ENCODE data around the gene CRX.
"Not testable (repeated sequence)": the region's sequence is repeated elsewhere in the genome, so short reads cannot be mapped to it uniquely, and the experiment has no call there.

Gene CRX

DNA sequence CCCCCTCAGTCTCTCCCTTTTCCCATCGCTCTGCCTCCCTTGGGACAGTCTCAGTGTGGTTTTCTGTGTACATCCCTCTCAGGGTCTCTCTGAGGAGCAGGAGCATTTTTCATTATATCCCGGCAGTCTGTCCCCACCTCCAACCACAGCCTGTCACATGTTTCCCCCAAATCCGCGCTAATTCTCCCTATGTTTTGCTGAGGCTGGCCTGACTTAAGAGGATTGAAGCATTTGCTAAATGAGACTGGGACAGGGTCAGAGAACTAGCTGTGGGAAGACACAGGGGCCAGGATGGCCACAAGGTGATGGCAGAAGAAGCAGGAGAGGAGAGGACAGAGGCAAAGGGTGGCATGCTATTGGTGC lies 22.9 kb upstream of the CRX start:
- Histone ChIP-seq H3K9ac (ENCODE audit: insufficient read length) (no peak overlapping the region), H3K4me3 (no peak overlapping the region), H3K9me3 (ENCODE audit: low read depth, low read length) (no peaks in the 10 kb centered on the region), H3K36me3 (ENCODE audit: insufficient read depth, low read length) (no peaks in the 10 kb centered on the region), H3K27ac (no peak overlapping the region)
- DNase-seq (ENCODE audit: low read depth, low spot score): no peak
- TF ChIP-seq EZH2 (IDR thresholded peaks at IDR 0.05): no peak
- no peak for TF ChIP-seq FOXP2 (optimal IDR thresholded peaks at IDR 0.05; ENCODE audit: control extremely low read depth, extremely low read length, insufficient read depth)
- TF ChIP-seq POLR2AphosphoS5 (IDR thresholded peaks at IDR 0.05; ENCODE audit: borderline replicate concordance, low read depth, low read length): no peak

DNA sequence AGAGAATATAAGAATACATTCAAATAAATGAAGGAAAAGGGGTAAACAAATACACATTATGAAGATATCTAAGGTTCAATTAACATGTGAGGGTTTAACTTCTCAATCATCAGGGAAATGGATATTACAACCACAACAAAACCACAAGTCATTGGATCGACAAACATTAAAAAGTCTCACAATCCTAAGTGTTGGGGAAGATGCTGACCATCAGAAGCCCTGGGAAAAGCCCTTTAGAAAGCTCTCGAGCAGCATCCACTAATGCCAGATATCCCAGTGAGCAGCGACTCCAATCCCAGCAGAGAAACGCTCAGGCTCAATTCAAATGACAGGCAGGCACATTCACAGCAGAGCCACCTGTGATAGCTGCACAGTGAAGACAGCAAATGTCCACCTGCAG lies 20.5 kb upstream of the CRX start:
- Histone ChIP-seq H3K9ac (ENCODE audit: insufficient read length) (no peak overlapping the region), H3K36me3 (ENCODE audit: insufficient read depth, low read length) (no peaks in the 10 kb centered on the region), H3K9me3 (ENCODE audit: low read depth, low read length) (no peaks in the 10 kb centered on the region), H3K27ac (no peak overlapping the region), H3K4me3 (no peak overlapping the region)
- no peak for DNase-seq (ENCODE audit: low read depth, low spot score)
- TF ChIP-seq POLR2AphosphoS5 (IDR thresholded peaks at IDR 0.05; ENCODE audit: borderline replicate concordance, low read depth, low read length): no peak
- TF ChIP-seq FOXP2 (optimal IDR thresholded peaks at IDR 0.05; ENCODE audit: control extremely low read depth, extremely low read length, insufficient read depth): no peak
- no peak for TF ChIP-seq EZH2 (IDR thresholded peaks at IDR 0.05)

DNA sequence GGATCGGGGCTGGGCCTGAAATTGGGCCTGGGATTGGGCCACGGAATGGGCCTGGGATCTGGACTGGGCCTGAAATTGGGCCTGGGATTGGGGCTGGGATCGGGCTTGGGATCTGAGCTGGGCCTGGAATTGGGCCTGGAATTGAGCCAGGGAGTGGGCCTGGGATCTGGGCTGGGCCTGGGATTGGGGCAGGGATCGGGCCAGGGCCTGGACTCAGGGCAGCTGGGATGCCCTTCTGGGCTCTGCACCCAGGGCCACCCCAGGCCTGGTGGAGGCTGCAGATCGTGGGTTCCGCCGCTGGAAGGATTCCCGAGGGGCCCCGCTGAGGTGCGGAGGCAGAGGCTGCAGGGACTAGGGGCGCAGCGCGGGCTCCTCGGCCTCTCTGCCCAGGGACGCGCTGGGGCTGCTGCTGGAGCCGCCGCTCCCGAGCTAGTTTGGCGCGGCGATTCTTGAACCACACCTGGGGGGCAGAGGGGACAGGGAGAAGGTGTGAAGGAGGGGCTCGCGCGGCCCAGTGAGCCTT lies 19.2 kb upstream of the CRX start:
- no peak overlapping the region for H3K4me3 ChIP-seq
- no peaks in the 10 kb centered on the region for H3K9me3 ChIP-seq (ENCODE audit: low read depth, low read length)
- TF ChIP-seq POLR2AphosphoS5 (IDR thresholded peaks at IDR 0.05; ENCODE audit: borderline replicate concordance, low read depth, low read length) (no peak), FOXP2 (optimal IDR thresholded peaks at IDR 0.05; ENCODE audit: control extremely low read depth, extremely low read length, insufficient read depth) (no peak), EZH2 (IDR thresholded peaks at IDR 0.05) (no peak)
- no peak overlapping the region for H3K9ac ChIP-seq (ENCODE audit: insufficient read length)
- no peaks in the 10 kb centered on the region for H3K36me3 ChIP-seq (ENCODE audit: insufficient read depth, low read length)
- no peak for DNase-seq (ENCODE audit: low read depth, low spot score)
- no peak overlapping the region for H3K27ac ChIP-seq

DNA sequence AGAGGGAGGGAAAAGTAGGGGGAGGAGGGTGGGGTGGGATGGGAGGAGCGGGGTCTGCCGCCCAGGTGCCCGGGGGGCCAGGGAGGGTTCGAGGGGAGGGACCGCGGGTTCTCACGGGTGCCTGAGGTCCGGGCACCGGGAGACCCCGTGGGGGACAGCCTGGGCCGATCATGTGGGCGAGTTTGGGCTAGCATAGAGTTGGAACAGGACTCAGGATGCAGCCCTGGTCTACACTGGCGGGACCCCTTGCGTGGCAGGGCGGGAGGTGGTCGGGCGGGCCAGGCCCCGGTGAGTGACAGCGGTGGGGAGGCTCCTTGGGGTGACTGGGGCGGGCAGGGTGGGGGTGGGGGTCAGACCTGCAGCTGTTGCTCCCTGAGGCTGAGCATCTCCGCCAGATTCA lies 18.6 kb upstream of the CRX start:
- not testable (repeated sequence) for DNase-seq (ENCODE audit: low read depth, low spot score); H3K9me3 ChIP-seq (ENCODE audit: low read depth, low read length); H3K27ac ChIP-seq; H3K36me3 ChIP-seq (ENCODE audit: insufficient read depth, low read length); H3K9ac ChIP-seq (ENCODE audit: insufficient read length); H3K4me3 ChIP-seq

DNA sequence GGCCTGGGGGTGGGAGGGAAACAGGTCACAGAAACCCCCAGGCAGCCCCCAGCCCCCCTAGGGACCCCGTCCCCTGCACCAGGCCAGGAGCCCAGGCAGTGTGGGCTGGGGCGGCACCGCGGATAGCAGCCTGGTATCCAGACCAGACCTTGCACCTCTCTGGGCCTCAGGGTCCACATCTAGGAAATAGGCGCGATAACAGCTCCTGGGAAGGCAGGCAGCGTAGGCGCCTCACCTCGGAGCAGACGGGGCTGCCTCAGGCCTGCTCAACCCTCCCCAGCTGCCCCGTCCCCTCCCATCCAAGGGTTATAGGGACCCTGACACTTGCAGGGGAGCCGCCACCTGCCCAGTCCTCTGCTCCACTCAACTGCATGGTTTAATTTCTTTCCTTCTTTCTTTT lies 18.1 kb upstream of the CRX start:
- not testable (repeated sequence) for H3K27ac ChIP-seq; H3K36me3 ChIP-seq (ENCODE audit: insufficient read depth, low read length); H3K9ac ChIP-seq (ENCODE audit: insufficient read length); H3K9me3 ChIP-seq (ENCODE audit: low read depth, low read length); H3K4me3 ChIP-seq; DNase-seq (ENCODE audit: low read depth, low spot score)

DNA sequence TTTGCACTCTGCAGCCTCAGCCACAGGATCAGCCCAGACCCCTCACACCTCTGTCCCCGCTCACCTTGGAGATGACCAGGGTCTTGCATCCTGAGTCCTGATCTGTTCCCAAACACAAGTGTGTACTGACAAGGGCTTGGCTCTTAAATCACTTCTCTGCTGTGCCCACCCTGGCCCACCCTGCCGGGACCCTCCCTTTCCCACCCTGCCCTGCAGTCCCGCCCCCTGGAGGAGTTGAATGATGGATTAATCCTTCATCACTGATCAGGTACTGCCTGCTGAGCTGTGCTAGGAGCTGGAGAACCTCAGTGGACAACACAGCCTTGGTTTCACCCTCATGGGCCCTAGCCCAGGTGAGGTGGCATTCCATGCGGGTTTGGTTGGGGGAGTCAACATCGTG lies 17.3 kb upstream of the CRX start, which contains the start of gene TPRX1:
TPRX1 (minus strand) TSS at position 101 of the 400 bp plus-strand sequence; CDS start at position 89, 12 bp downstream.
- H3K9ac ChIP-seq (ENCODE audit: insufficient read length); H3K4me3 ChIP-seq; H3K9me3 ChIP-seq (ENCODE audit: low read depth, low read length); H3K36me3 ChIP-seq (ENCODE audit: insufficient read depth, low read length); H3K27ac ChIP-seq; DNase-seq (ENCODE audit: low read depth, low spot score): not testable (repeated sequence)

DNA sequence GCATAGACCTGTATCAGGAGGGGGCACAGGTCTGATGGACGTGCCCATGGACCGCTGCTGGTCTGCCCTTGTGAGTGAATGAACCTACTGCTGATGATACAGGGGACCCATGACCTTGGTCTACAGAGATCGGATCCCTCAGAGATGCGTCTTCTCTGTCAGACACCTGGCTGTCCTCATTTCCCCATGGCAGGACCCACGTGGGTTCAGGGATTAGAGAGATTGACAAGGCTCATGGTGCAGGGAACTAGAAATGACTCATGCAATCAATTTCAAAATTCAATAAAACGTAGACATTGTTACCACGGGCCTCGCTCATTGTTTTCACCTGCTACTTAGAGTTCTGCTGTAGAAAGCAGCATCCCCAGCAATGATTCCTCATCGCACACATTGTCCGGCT lies 16.4 kb upstream of the CRX start:
- DNase-seq (ENCODE audit: low read depth, low spot score): no peak
- Histone ChIP-seq H3K9ac (ENCODE audit: insufficient read length) (no peak overlapping the region), H3K27ac (no peak overlapping the region), H3K36me3 (ENCODE audit: insufficient read depth, low read length) (no peaks in the 10 kb centered on the region), H3K4me3 (no peak overlapping the region), H3K9me3 (ENCODE audit: low read depth, low read length) (no peaks in the 10 kb centered on the region)
- TF ChIP-seq POLR2AphosphoS5 (IDR thresholded peaks at IDR 0.05; ENCODE audit: borderline replicate concordance, low read depth, low read length): no peak
- TF ChIP-seq EZH2 (IDR thresholded peaks at IDR 0.05): no peak
- TF ChIP-seq FOXP2 (optimal IDR thresholded peaks at IDR 0.05; ENCODE audit: control extremely low read depth, extremely low read length, insufficient read depth): no peak

DNA sequence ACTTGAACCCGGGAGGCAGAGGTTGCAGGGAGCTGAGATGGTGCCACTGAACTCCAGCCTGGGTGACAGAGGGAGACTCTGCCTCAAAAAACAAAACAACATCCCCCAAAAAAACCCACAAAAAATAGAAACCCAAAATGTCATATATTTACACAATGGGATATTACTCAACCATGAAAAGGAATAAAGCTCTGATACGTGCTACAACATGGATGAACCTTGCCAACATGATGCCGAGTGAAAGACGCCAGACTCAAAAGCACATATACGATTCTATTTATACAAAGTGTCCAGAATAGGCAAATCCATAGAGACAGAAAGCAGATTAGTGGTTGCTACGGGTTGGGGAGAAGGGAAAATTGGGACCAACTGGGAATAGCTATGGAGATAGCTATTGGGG lies 15.3 kb upstream of the CRX start:
- Histone ChIP-seq H3K36me3 (ENCODE audit: insufficient read depth, low read length) (no peaks in the 10 kb centered on the region), H3K27ac (no peak overlapping the region), H3K9me3 (ENCODE audit: low read depth, low read length) (no peaks in the 10 kb centered on the region), H3K4me3 (no peak overlapping the region), H3K9ac (ENCODE audit: insufficient read length) (no peak overlapping the region)
- no peak for TF ChIP-seq EZH2 (IDR thresholded peaks at IDR 0.05)
- TF ChIP-seq POLR2AphosphoS5 (IDR thresholded peaks at IDR 0.05; ENCODE audit: borderline replicate concordance, low read depth, low read length): no peak
- TF ChIP-seq FOXP2 (optimal IDR thresholded peaks at IDR 0.05; ENCODE audit: control extremely low read depth, extremely low read length, insufficient read depth): no peak
- no peak for DNase-seq (ENCODE audit: low read depth, low spot score)

DNA sequence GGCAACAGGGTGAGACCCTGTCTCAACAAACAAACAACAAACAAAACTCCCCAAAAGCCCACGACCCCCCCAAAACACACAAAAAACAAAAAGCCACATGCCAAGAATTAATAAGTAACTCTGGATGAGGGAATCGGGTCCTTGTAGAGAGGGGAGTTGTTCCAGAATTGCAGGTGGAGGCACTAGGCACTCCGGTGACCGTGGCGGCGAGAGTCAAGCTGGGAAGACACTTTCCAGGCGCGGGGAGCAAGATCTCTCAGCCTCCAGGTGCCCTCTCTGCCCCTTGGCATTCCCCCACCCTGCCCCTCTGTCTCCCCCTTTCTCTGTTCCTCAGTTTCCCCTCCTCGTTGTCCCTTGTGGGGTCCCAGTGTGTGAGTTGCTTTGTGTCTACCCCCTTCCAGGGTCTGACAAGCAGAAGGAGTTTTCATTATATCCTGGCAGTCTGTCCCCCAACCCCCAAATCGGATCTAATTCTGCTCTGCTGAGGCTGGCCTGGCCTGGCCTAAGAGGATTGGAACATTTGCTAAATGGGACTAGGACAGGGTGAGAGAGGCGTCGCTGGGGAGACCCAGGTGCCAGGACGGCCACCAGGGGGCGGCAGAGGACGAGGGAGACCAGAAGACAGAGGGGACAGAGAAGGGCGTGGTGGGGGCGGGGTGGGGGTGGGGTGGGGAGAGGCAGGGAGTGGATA lies 8.3 kb upstream of the CRX start:
- TF ChIP-seq POLR2AphosphoS5 (IDR thresholded peaks at IDR 0.05; ENCODE audit: borderline replicate concordance, low read depth, low read length): no peak
- no peak for TF ChIP-seq EZH2 (IDR thresholded peaks at IDR 0.05)
- TF ChIP-seq FOXP2 (optimal IDR thresholded peaks at IDR 0.05; ENCODE audit: control extremely low read depth, extremely low read length, insufficient read depth): no peak
- Histone ChIP-seq H3K36me3 (ENCODE audit: insufficient read depth, low read length) (no peaks in the 10 kb centered on the region), H3K9ac (ENCODE audit: insufficient read length) (no peak overlapping the region), H3K4me3 (no peak overlapping the region), H3K9me3 (ENCODE audit: low read depth, low read length) (no peaks in the 10 kb centered on the region), H3K27ac (no peak overlapping the region)
- no peak for DNase-seq (ENCODE audit: low read depth, low spot score)

Data from SK-N-MC (cell line).